GM19467 (cell line): Measurements from ENCODE around the gene SCGB3A1.

Experiments used
- ATAC-seq: cut with Tn5 transposase; IDR thresholded peaks from one replicate; pipeline ENCODE4 v1.9.1; 2021; ENCODE audit warnings: mild to moderate bottlenecking, moderate library complexity; ENCODE audit not compliant: unreplicated experiment

SCGB3A1 gene

GRCh38 chr5:180606215-180606785 lies 15.0 kb upstream of the SCGB3A1 start:
- no peak for ATAC-seq

GRCh38 chr5:180605554-180606214 lies 14.4 kb upstream of the SCGB3A1 start:
- no peak for ATAC-seq

- no peak for ATAC-seq
Observed at GRCh38 chr5:180604271-180604670, 13.0 kb upstream of the SCGB3A1 start.

DNA sequence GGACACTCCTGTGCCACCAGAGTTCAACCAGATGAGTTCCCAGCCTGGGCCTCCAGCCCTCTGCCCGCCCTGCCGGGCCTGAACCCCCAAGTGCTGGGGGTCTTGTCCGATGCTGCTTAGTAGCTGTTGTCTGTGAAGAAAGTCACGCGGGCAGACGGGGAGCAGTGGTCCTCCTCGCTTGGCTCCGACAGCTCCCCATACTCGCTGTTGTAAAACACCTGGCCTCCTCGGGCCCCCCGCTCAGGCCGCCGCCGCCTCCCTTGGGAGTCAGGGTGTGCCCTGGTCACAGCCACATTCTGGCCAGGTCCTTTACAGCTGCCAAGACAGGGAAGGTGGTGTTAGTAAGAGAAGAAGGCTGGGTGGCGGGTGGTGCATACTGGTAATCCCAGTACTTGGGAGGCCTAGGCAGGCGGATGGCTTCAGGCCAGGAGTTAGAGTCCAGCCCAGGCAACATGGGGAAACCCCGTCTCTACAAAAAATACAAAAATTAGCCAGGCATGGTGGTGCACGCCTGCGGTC lies 11.8 kb upstream of the SCGB3A1 start:
- no peak for ATAC-seq

- ATAC-seq = no peak
Observed at GRCh38 chr5:180602481-180603075, 11.3 kb upstream of the SCGB3A1 start.

DNA sequence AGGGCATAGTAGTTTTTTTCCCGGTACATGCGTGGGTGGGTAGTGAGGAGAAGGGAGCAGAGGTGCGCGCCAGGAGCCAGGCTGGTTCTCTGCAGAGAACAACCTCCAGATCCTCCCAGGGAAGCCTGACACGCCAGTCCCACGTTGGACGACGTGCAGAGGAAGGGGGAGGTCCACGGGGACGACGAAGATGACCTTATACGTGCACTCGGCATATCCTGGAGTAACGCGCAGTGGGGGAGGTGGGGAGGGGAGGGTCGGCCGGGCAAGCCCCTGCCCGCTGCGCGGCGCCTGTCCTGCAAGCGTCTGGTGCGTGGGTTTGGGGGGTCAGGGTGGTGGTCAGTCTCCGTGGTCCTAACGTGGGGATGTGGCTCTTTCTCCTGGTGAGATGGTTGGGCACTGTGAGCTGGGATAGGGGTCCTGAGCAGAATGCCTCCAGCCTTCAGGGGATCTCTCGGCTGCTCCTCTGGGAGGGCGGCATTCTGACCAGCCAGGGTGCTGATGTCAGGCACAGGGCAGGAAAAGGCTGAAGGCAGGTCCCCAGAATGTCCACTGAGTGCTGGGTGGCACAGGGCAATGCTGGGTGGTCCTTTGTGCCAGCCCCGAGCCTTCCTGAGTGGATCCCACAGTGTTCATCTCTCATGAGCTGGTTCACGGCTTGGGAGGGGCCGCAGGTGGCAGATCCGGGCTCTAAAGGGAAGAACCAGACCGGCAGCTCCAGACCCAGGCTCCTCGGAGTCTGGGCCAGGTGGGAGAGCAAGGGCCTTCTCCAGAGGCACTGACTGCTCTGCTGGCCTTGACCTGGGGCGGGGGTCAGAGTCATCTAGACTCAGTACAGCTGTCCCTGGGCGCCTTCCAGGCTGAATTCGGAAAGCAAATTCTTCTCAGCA lies 10.5 kb upstream of the SCGB3A1 start:
- ATAC-seq = no peak

GRCh38 chr5:180600554-180601041 lies 9.3 kb upstream of the SCGB3A1 start:
- no peak for ATAC-seq

DNA sequence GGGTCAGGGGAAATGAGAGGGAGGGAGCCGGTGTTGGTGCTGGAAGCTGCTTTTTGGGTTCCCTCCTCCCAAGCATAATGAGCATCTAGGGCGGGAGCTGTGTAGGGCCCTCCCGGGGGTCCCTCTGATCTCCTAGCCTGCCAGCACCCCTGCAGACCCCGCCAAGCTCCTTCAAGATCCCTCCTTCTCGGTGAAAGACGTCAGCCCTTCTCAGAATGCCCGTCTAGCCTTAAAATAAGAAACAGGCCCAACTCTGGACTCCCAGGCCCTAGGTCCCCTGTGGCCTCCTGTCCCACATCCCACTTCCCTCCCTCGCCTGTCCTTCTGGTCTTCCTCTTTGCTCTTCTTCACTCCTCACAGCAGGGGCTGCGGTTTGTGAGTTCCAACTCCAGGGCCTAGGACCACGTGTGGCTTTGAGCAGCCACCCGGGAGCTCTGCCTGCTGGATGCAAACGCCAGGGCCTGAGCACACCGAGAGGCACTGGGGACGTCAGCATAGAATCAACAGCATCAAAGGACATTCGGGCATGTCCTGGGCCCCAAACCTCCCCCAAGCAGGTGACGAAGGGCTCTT lies 8.8 kb upstream of the SCGB3A1 start:
- no peak for ATAC-seq

GRCh38 chr5:180599590-180599914 lies 8.3 kb upstream of the SCGB3A1 start:
- no peak for ATAC-seq

DNA sequence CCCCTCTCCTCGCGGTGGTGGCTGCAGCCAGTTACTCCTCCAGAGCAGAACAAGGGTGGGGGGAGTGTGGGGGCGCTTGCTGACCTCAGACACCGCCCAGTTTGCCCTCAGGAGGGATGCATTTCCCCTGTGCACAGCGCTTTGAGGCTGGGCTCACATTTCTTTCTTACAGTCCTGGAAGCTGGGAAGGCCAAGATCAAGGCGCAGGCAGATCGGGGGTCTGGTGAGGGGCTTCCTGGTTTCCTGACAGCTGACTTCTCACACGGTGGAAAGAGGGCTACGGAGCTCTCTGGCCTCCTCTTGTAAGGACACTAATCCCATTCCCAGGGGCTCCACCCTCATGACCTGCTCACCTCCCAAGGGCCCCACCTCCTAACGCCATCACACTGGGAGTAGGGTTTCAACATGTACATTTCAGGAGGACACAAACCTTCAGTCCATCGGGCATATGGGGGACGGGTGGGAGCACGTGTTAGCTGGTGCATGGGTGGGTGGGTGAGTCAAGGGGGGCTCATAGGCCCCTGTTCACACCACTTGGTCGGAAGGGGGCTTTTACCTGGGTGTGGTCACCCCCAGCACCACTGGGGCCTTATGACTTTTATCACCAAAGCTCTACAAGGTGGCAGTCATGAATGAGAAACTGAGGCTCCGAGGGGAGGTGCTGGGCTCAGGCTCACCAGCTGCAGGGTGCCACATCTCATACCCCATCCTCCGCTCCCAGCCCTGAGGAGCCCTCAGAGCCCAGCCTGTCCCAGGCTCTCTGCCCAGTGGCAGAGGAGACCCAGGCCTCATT lies 7.7 kb upstream of the SCGB3A1 start:
- ATAC-seq = no peak

- ATAC-seq = no peak
Observed at GRCh38 chr5:180598316-180598701, 7.0 kb upstream of the SCGB3A1 start.

DNA sequence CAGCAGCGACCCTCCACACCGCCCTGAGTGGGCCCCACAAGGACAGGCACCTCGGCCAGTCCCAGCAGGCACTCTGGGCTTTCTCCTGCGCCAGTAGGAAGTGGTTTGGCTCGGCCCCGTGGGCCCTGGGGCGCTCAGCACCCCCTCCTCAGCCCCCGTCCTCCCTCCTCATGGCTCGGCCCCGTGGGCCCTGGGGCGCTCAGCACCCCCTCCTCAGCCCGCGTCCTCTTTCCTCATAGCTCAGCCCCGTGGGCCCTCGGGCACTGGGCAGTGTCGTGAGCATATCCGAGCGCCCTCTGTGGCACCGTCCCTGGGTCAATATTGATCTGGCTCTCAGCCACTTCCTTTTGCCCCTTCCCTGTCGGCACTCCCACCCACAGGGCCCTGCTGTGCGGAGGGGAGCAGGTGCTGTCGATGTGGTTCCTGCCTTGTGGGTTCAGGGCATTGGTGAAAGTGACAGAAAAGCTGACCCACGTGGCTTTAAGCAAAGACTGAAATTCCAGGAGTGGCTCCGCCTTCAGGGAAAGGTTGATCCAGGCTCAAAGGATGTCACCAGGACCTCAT lies 5.5 kb upstream of the SCGB3A1 start:
- ATAC-seq = no peak

DNA sequence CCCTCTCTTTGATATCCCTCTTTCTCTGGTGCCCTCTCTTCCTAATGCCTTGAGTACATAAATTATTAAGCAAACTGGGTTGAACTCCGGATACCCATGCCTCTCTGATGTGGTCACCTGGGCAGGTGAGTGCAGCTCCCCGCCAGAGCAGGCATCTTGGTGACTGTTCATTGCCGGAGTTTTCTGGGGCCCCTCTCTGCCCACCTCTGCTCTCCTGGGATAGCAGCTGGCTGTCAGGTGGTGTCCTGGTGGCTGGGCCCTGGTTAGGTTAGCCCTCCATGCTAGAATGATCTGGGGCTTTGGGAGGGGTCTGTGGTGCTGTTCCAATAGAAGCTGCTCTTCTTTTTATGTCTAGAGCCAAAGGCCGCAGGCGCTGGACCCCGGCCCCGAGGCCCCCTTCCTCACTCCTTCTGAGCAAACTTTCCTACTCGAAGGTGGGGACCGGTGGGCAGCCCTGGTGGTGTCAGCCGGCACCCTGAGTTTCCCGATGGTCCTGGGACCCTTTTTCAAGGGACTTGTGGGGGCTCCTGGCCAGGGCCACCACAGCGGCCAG lies 4.9 kb upstream of the SCGB3A1 start:
- no peak for ATAC-seq

- no peak for ATAC-seq
Observed at GRCh38 chr5:180595381-180596114, 4.2 kb upstream of the SCGB3A1 start.

GRCh38 chr5:180595046-180595379 lies 3.7 kb upstream of the SCGB3A1 start:
- ATAC-seq = no peak

GRCh38 chr5:180594311-180595045 lies 3.2 kb upstream of the SCGB3A1 start:
- ATAC-seq = no peak

DNA sequence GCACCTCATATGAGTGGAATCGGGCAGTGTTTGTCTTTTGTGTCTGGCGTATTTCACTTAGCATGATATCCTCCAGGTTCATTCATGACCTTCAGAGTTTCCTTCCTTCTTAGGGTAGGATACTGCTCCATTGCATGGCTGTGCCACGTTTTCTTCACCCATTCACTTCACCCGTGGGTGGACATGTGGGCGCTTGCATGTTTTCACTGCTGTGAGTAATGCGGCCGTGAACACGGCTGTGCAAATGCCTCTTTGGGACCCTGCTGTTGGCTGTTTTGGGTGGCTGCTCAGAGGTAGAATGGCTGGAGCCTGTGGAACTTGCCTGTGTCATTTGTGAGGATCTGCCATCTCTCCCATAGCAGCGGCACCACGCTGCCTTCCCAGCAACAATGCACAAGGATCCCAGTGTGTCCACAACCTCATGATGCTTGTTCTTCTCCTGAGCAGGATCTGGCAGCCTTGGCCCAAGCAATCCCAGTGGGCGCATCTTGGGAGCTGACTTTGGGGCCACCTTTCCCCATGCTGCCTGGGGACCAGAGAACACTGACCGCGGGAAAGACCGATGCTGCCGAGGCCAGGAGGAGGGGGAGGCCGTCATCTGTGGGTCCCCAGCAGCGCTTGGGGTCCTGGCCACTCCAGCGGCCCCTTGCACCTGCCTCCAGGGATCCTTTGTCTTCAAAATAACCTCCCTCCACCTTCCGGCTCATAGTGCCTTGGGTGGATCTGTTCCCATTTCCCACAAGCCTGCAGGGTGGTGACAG lies 2.3 kb upstream of the SCGB3A1 start:
- ATAC-seq = no peak

- no peak for ATAC-seq
Observed at GRCh38 chr5:180592176-180592575, 877 bp upstream of the SCGB3A1 start.
